GM12865 (cell line): Measurements from ENCODE around the gene CSTF2.
A peak's percentile ranks its signal among the peaks of the same experiment; 100 is the strongest.

Experiments used
- DNase-seq: peaks from one replicate; pipeline ENCODE4 v3.0.0; 2010; ENCODE audit warnings: low read depth
- H3K4me3 ChIP-seq: 2 replicates; pipeline ENCODE4 v1.5.1; 2011; ENCODE audit warnings: mild to moderate bottlenecking, low read depth, low read length, control low read depth
- CTCF ChIP-seq: IDR thresholded peaks from 2 replicates; pipeline ENCODE4 v1.5.1; 2011; ENCODE audit warnings: low read length, control low read depth, low read depth, inconsistent platforms; ENCODE audit not compliant: insufficient read depth; ENCODE audit errors: missing control alignments

The CSTF2 gene

GRCh38 chrX:100812216-100813158, 7.7 kb upstream of the CSTF2 start:
- DNase-seq, result no peak
- no peak for TF ChIP-seq CTCF
- no peak overlapping the region for H3K4me3 ChIP-seq

GRCh38 chrX:100817340-100817739, 2.9 kb upstream of the CSTF2 start:
- TF ChIP-seq CTCF, result no peak
- DNase-seq, result no peak
- no peak overlapping the region for H3K4me3 ChIP-seq

GRCh38 chrX:100819534-100819836, 706 bp upstream of the CSTF2 start:
- no peak for TF ChIP-seq CTCF

GRCh38 chrX:100829730-100830129, 9.5 kb downstream of the CSTF2 start:
- no peak for TF ChIP-seq CTCF
- peak overlapping the region; percentile 36 for H3K4me3 ChIP-seq
- peak; percentile 63 for DNase-seq

More at GRCh38 chrX:100819534-100819836, 706 bp upstream of the CSTF2 start:
- peak overlapping the region; percentile 95 for H3K4me3 ChIP-seq
- DNase-seq, result no peak

- DNase-seq, result no peak
- H3K4me3 ChIP-seq, result peak overlapping the region; percentile 36
- no peak for TF ChIP-seq CTCF
Measured at GRCh38 chrX:100830143-100830542, 10.0 kb downstream of the CSTF2 start.

- no peak for TF ChIP-seq CTCF
- peak; percentile 42 for DNase-seq
- H3K4me3 ChIP-seq, result peak overlapping the region; percentile 36
Measured at GRCh38 chrX:100830547-100830946, 10.4 kb downstream of the CSTF2 start.
